Kidney epithelial cell (primary cell): Measurements from ENCODE around the gene SPON1. TPM values are rescaled to one million over a fixed set of nuclear protein-coding genes. Genes with fewer than 3 reads are reported as not detected.

Experiments
- DNase-seq: peaks from one replicate; pipeline ENCODE4 v3.0.0-alpha.2; 2010; ENCODE audit warnings: low read depth
- H3K27me3 ChIP-seq: 2 replicates; pipeline ENCODE4 v1.6.0; 2011; ENCODE audit warnings: low read length; ENCODE audit not compliant: control insufficient read depth, insufficient read depth
- H3K36me3 ChIP-seq: 2 replicates; pipeline ENCODE4 v1.5.1; 2011; ENCODE audit warnings: low read length; ENCODE audit not compliant: control insufficient read depth, insufficient read depth
- H3K4me3 ChIP-seq: 2 replicates; pipeline ENCODE4 v1.5.1; 2011; ENCODE audit warnings: low read depth, mild to moderate bottlenecking, control low read depth, low read length
- CTCF ChIP-seq: IDR thresholded peaks from 2 replicates; pipeline ENCODE4 v1.5.1; 2011; ENCODE audit warnings: mild to moderate bottlenecking, moderate library complexity, low read length, control low read depth, inconsistent platforms; ENCODE audit not compliant: insufficient read depth, poor library complexity, severe bottlenecking
- total RNA-seq: library from RNA; depleted of rRNA; stranded (reverse); fragments of >200 nt; gene quantifications from 2 replicates; pipeline ENCODE4 v1.2.3, GENCODE V29; 2015

SPON1 gene
- total RNA-seq, 1 donor from 2014 or later, result 3.7 TPM

DNA sequence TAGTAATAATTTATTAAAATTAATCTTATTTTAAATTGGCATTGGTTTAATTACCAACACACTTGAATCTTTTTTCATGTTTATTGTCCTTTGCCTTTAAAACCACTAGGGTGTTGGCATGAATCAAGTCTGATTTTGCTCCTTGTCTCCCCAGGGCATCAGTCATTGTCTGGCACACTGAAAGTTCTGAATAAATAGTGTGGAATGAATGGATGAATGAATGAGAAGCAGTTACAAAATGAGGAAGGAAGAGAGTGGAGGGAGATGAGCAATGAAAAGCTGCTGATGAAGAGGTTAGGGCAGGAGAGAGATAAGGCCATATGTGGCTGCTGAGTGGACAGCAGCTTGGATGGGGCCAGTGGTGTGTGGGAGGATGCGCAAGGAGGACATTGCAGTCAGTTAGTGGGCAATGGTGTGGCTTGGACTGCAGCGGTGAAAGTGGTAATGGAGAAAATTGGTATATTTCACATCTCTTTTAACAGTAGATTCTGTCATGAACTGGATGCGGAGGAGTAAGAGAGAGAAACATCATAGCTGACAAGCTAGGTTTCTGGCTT lies 132.0 kb downstream of the SPON1 start:
- Histone ChIP-seq H3K36me3 (no peaks in the 10 kb centered on the region), H3K27me3 (no peaks in the 10 kb centered on the region), H3K4me3 (no peak overlapping the region)
- no peak for TF ChIP-seq CTCF
- DNase-seq, result no peak

DNA sequence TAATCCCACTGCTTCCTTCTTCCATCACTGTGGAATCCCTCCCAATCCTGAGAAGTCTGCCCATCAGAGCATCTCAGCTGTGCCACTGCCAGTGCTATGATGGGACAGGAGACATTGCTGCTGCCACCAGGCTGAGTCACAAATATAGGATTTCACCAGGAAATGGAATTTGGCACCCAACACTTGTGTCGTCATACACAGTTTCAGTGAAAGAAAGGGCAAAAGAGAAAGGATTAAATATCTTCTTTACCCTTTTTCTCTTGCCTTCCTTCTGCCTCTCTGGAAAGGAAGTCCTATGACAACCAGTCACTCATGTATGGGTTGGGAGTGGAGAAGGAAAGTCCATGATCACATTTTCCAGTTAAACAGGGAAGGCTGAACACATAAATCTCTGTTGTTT lies 133.4 kb downstream of the SPON1 start:
- TF ChIP-seq CTCF, result no peak
- Histone ChIP-seq H3K4me3 (no peak overlapping the region), H3K36me3 (no peaks in the 10 kb centered on the region), H3K27me3 (no peaks in the 10 kb centered on the region)
- no peak for DNase-seq

- no peak for TF ChIP-seq CTCF
- Histone ChIP-seq H3K36me3 (no peaks in the 10 kb centered on the region), H3K4me3 (no peak overlapping the region), H3K27me3 (no peaks in the 10 kb centered on the region)
- DNase-seq, result no peak
These were observed 134.1 kb downstream of the SPON1 start for GRCh38 chr11:14096606-14097005.

- no peak for TF ChIP-seq CTCF
- DNase-seq, result no peak
- Histone ChIP-seq H3K27me3 (no peaks in the 10 kb centered on the region), H3K36me3 (no peaks in the 10 kb centered on the region), H3K4me3 (no peak overlapping the region)
These were observed 138.9 kb downstream of the SPON1 start for GRCh38 chr11:14101388-14101787.

DNA sequence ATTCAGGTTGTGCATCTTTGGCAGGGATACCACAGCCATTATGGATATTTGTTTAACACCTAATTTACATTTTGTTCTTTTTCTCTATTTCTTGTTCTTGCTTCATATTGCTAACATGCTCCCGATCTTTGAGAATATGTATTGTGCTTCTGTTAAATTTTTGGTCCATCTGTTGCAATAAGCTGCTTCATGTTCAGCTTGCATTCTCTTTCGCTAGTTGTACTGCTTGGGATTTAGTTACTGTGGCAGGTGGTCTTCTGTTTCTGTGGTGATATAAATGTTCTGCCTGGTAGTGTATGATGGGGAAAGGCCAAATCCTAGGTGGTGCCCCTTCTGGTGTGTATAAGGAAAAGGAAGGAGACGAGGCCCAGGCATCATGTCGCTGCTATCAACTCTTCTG lies 140.2 kb downstream of the SPON1 start:
- no peak for TF ChIP-seq CTCF
- H3K36me3 ChIP-seq, result no peaks in the 10 kb centered on the region

DNA sequence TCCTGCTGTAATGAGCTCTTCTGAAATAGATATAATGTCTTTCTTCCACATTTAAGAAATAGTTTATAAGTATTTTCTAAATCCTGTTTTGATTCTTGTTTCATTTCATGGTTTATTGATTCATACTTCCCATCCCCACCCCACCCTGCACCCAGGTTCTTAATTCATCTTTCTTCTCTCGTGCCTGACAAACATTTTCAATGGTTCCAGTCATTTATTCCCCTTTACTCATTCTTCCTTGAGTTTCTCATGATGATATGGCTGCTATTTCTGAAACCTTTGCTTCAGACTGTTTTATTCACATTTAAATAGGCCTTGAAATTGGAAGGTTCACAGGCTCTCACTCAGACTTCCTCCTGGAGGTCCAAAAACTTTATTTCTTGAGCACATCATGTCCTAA lies 142.9 kb downstream of the SPON1 start:
- H3K36me3 ChIP-seq, result no peaks in the 10 kb centered on the region
- DNase-seq, result no peak
- TF ChIP-seq CTCF, result no peak
- no peak overlapping the region for H3K4me3 ChIP-seq
- no peaks in the 10 kb centered on the region for H3K27me3 ChIP-seq

More for the DNA sequence above, 140.2 kb downstream of the SPON1 start:
- DNase-seq, result no peak
- Histone ChIP-seq H3K27me3 (no peaks in the 10 kb centered on the region), H3K4me3 (no peak overlapping the region)
